ENCODE measurements around the gene FILIP1L. TPM values are rescaled to one million over a fixed set of nuclear protein-coding genes. Genes with fewer than 3 reads are reported as not detected.

The FILIP1L gene
- polyA plus RNA-seq, 1 of the 3 experiments (the other 2 are of a cell fraction): 26.8 TPM

GRCh38 chr3:100149130-100149529 is 34.8 kb upstream of the FILIP1L start:
- no peaks in the 10 kb centered on the region for H3K27me3 ChIP-seq (ENCODE audit: insufficient read depth)
- no peak overlapping the region for H3K4me2 ChIP-seq
- H3F3A ChIP-seq (replicated peaks; ENCODE audit: insufficient read depth): no peaks in the 10 kb centered on the region
- CTCF ChIA-PET: no interaction called here
- H3K79me2 ChIP-seq (ENCODE audit: insufficient read depth): no peaks in the 10 kb centered on the region
- POLR2A ChIA-PET: interaction anchor here (0.7 kb wide), 2 partner anchors 11 to 818 kb away, joined by 3 read pairs; no protein-coding TSS in a partner anchor
- H3K9me2 ChIP-seq: no peaks in the 10 kb centered on the region
- H2AFZ ChIP-seq (ENCODE audit: low read depth): no peak overlapping the region
- H3K4me1 ChIP-seq (ENCODE audit: control insufficient read depth in 1 of 2, insufficient read depth in 2 of 2, low read depth in 1 of 2, low read length in 1 of 2): peaks cover 0 to 12% of the 10 kb centered on the region in 2 experiments; a peak in 2 of 4 replicates
- no peaks in the 10 kb centered on the region for H3K36me3 ChIP-seq (replicated peaks in 1 of 2; ENCODE audit: control insufficient read depth in 1 of 2, insufficient read depth in 2 of 2, low read length in 1 of 2)
- DNase-seq: no peak
- TF ChIP-seq IRF3 (IDR thresholded peaks at IDR 0.05; ENCODE audit: low read depth, low read length) (no peak), REST (IDR thresholded peaks at IDR 0.05; ENCODE audit: low read depth, low read length) (no peak), RAD21 (IDR thresholded peaks at IDR 0.05; ENCODE audit: low read length) (no peak), CTCF (IDR thresholded peaks at IDR 0.05) (no peak), RCOR1 (IDR thresholded peaks at IDR 0.05; ENCODE audit: low read length) (no peak), FOXJ3 (CRISPR knock-in tag; IDR thresholded peaks at IDR 0.05) (no peak), YY1 (IDR thresholded peaks at IDR 0.05; ENCODE audit: low read depth) (no peak), TEAD4 (IDR thresholded peaks at IDR 0.05; ENCODE audit: borderline replicate concordance, insufficient read depth) (no peak), RXRA (IDR thresholded peaks at IDR 0.05; ENCODE audit: borderline replicate concordance, low read depth) (no peak)
- TF ChIP-seq, protein P1, sequence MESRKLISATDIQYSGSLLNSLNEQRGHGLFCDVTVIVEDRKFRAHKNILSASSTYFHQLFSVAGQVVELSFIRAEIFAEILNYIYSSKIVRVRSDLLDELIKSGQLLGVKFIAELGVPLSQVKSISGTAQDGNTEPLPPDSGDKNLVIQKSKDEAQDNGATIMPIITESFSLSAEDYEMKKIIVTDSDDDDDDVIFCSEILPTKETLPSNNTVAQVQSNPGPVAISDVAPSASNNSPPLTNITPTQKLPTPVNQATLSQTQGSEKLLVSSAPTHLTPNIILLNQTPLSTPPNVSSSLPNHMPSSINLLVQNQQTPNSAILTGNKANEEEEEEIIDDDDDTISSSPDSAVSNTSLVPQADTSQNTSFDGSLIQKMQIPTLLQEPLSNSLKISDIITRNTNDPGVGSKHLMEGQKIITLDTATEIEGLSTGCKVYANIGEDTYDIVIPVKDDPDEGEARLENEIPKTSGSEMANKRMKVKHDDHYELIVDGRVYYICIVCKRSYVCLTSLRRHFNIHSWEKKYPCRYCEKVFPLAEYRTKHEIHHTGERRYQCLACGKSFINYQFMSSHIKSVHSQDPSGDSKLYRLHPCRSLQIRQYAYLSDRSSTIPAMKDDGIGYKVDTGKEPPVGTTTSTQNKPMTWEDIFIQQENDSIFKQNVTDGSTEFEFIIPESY (IDR thresholded peaks at IDR 0.05; ENCODE audit: borderline replicate concordance, low read depth): no peak
- H3K27ac ChIP-seq (ENCODE audit: low read depth in 2 of 2, low read length in 1 of 2): no peak overlapping the region
- H3K9ac ChIP-seq: no peak overlapping the region
- 98% methylated on average over 2 of the region's 2 CpGs for WGBS (ENCODE audit: low lambda C conversion rate)
- no peaks in the 10 kb centered on the region for H3K9me3 ChIP-seq
- H3K4me3 ChIP-seq (ENCODE audit: low read depth in 2 of 2, low read length in 1 of 2): no peak overlapping the region
- no peaks in the 10 kb centered on the region for H4K20me1 ChIP-seq (ENCODE audit: insufficient read depth)

Measured in SK-N-SH (cell line).